ENCODE measurements around the gene EHHADH. TPM values are rescaled to one million over a fixed set of nuclear protein-coding genes. Genes with fewer than 3 reads are reported as not detected.

Gene EHHADH
- total and polyA plus RNA-seq, 2 experiments from 2014 or later = 2.7 to 3.1 TPM

DNA sequence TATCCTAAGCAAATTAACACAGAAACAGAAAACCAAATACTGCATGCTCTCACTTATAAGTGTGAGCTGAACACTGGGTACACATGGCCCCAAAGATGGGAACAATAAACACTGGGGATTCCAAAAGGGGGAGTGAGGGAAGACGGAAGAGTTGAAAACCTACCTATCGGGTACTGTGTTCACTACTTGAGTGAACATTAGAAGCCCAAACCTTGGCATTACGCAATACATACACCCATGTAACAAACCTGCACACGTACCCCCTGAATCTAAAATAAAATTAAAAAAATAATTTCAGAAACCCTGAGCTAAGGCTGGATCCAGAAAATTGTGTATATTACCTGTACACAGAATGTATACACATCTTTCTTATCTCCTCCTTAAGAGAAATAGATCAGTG, 58.2 kb downstream of the EHHADH start:
- H3K9ac ChIP-seq = no peak overlapping the region
- no peak overlapping the region for H3K27ac ChIP-seq
- H2AFZ ChIP-seq = no peak overlapping the region
- 88 to 95% methylated on average over 4 of the region's 4 CpGs for WGBS, 2 experiments (ENCODE audit: low coverage in 1 of 2, low lambda C conversion rate in 2 of 2, missing lambda C conversion rate in 2 of 2)
- H4K20me1 ChIP-seq (ENCODE audit: insufficient read depth) = no peaks in the 10 kb centered on the region
- no peak overlapping the region for H3K4me2 ChIP-seq (ENCODE audit: unreplicated experiment)
- H3K4me3 ChIP-seq = no peak overlapping the region
- TF ChIP-seq EZH2 (IDR thresholded peaks at IDR 0.05; ENCODE audit: insufficient read depth, poor library complexity, severe bottlenecking) = no peak
- H3K4me1 ChIP-seq (ENCODE audit: insufficient read depth) = peaks cover 5% of the 10 kb centered on the region
- no peaks in the 10 kb centered on the region for H3F3A ChIP-seq (ENCODE audit: insufficient read depth)
- no peaks in the 10 kb centered on the region for H3K27me3 ChIP-seq (replicated peaks; ENCODE audit: insufficient read depth)
- H3K9me2 ChIP-seq (ENCODE audit: insufficient read depth) = no peaks in the 10 kb centered on the region
- in situ Hi-C loops (cut with MboI) = no loop called here
- H3K79me2 ChIP-seq (ENCODE audit: insufficient read depth) = no peaks in the 10 kb centered on the region
- no peak for DNase-seq
- no peaks in the 10 kb centered on the region for H3K9me3 ChIP-seq (ENCODE audit: low read depth)
- H3K36me3 ChIP-seq (ENCODE audit: low read depth) = no peaks in the 10 kb centered on the region

DNA sequence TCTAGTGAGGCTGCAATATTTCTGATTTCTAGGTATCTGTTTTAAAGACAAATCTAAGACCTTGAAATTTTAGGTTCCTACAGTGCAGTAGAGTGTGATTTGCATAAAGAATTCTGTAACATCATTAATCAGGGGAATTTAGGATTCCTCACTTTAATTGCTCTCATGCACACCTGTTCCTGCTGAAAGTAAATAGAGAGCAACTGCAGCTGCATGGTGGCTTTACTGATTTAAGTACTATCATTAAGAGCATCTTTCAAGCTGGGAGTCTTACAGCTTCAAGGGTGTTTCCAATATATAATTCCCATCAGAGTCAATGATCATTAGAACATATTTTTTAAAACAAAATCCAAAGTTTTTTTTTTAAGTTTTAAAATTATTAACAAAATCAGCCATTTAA, 65.0 kb downstream of the EHHADH start:
- H3F3A ChIP-seq (ENCODE audit: insufficient read depth) = no peaks in the 10 kb centered on the region
- no peak for DNase-seq
- no peak overlapping the region for H3K27ac ChIP-seq
- H3K36me3 ChIP-seq (ENCODE audit: low read depth) = no peaks in the 10 kb centered on the region
- no peaks in the 10 kb centered on the region for H3K4me1 ChIP-seq (ENCODE audit: insufficient read depth)
- no peaks in the 10 kb centered on the region for H3K9me3 ChIP-seq (ENCODE audit: low read depth)
- H2AFZ ChIP-seq = no peak overlapping the region
- H3K4me2 ChIP-seq (ENCODE audit: unreplicated experiment) = no peak overlapping the region
- H4K20me1 ChIP-seq (ENCODE audit: insufficient read depth) = no peaks in the 10 kb centered on the region
- no peaks in the 10 kb centered on the region for H3K27me3 ChIP-seq (replicated peaks; ENCODE audit: insufficient read depth)
- no peak overlapping the region for H3K4me3 ChIP-seq
- H3K9me2 ChIP-seq (ENCODE audit: insufficient read depth) = no peaks in the 10 kb centered on the region
- TF ChIP-seq EZH2phosphoT487 (IDR thresholded peaks at IDR 0.05; ENCODE audit: insufficient read depth, low read depth) = no peak
- TF ChIP-seq EZH2 (IDR thresholded peaks at IDR 0.05; ENCODE audit: insufficient read depth, poor library complexity, severe bottlenecking) = no peak
- H3K9ac ChIP-seq = no peak overlapping the region
- in situ Hi-C loops (cut with MboI) = no loop called here
- H3K79me2 ChIP-seq (ENCODE audit: insufficient read depth) = no peaks in the 10 kb centered on the region

GRCh38 chr3:185187391-185187790, 66.5 kb downstream of the EHHADH start:
- no peaks in the 10 kb centered on the region for H3K36me3 ChIP-seq (ENCODE audit: low read depth)
- no peaks in the 10 kb centered on the region for H3F3A ChIP-seq (ENCODE audit: insufficient read depth)
- no peaks in the 10 kb centered on the region for H3K9me3 ChIP-seq (ENCODE audit: low read depth)
- in situ Hi-C loops (cut with MboI) = no loop called here
- H3K4me3 ChIP-seq = no peak overlapping the region
- H2AFZ ChIP-seq = no peak overlapping the region
- H4K20me1 ChIP-seq (ENCODE audit: insufficient read depth) = no peaks in the 10 kb centered on the region
- no peak for DNase-seq
- no peak overlapping the region for H3K27ac ChIP-seq
- no peak overlapping the region for H3K9ac ChIP-seq
- no peak overlapping the region for H3K4me2 ChIP-seq (ENCODE audit: unreplicated experiment)
- no peaks in the 10 kb centered on the region for H3K79me2 ChIP-seq (ENCODE audit: insufficient read depth)
- 67 to 72% methylated on average over 2 of the region's 2 CpGs for WGBS, 2 experiments (ENCODE audit: low coverage in 1 of 2, low lambda C conversion rate in 2 of 2, missing lambda C conversion rate in 2 of 2)
- no peak for TF ChIP-seq EZH2 (IDR thresholded peaks at IDR 0.05; ENCODE audit: insufficient read depth, poor library complexity, severe bottlenecking)
- no peak for TF ChIP-seq EZH2phosphoT487 (IDR thresholded peaks at IDR 0.05; ENCODE audit: insufficient read depth, low read depth)
- H3K9me2 ChIP-seq (ENCODE audit: insufficient read depth) = no peaks in the 10 kb centered on the region
- no peaks in the 10 kb centered on the region for H3K27me3 ChIP-seq (replicated peaks; ENCODE audit: insufficient read depth)
- H3K4me1 ChIP-seq (ENCODE audit: insufficient read depth) = no peaks in the 10 kb centered on the region

DNA sequence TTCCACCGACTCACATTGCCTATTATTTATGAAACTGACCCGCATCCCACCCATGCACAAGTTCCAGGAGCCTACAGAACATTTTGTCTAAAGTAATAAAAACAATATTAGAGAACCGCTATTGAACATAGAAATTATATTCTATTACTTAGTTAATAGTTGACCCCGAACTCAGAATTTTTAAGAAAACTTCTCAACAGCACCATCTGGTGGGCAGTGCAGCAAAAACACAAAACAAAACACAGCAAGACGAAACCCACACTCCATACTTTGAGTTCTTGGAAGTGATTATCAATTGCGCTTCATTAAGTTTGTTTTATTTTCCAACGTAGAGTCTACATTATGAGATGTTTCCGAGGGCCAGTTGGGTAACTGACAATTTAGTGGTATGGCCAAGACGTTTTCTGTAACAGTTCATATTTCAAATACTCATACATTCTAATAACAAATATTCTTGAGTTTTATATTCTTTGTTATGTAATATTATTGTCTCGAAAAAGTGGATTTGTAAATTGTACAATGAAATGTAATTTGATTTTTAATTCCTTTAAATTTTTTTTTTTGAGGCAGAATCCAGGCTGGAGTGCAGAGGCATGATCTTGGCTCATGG, 77.0 kb downstream of the EHHADH start:
- Histone ChIP-seq H3K27me3 (replicated peaks; ENCODE audit: insufficient read depth) (peaks cover 26% of the 10 kb centered on the region), H3K79me2 (ENCODE audit: insufficient read depth) (no peaks in the 10 kb centered on the region), H3K9ac (no peak overlapping the region), H4K20me1 (ENCODE audit: insufficient read depth) (no peaks in the 10 kb centered on the region), H3K36me3 (ENCODE audit: low read depth) (no peaks in the 10 kb centered on the region), H3K4me3 (no peak overlapping the region), H3K9me2 (ENCODE audit: insufficient read depth) (no peaks in the 10 kb centered on the region), H3K9me3 (ENCODE audit: low read depth) (no peaks in the 10 kb centered on the region), H3K27ac (no peak overlapping the region), H3F3A (ENCODE audit: insufficient read depth) (no peaks in the 10 kb centered on the region), H3K4me2 (ENCODE audit: unreplicated experiment) (no peak overlapping the region), H2AFZ (no peak overlapping the region), H3K4me1 (ENCODE audit: insufficient read depth) (no peaks in the 10 kb centered on the region)
- in situ Hi-C loops (cut with MboI) = no loop called here
- 16 to 17% methylated on average over 10 of the region's 10 CpGs for WGBS, 2 experiments (ENCODE audit: low coverage in 1 of 2, low lambda C conversion rate in 2 of 2, missing lambda C conversion rate in 2 of 2)
- no peak for TF ChIP-seq EZH2 (IDR thresholded peaks at IDR 0.05; ENCODE audit: insufficient read depth, poor library complexity, severe bottlenecking)
- TF ChIP-seq EZH2phosphoT487 (IDR thresholded peaks at IDR 0.05; ENCODE audit: insufficient read depth, low read depth) = no peak
- peak; percentile 53 for DNase-seq

Data from GM23248 (cell line).